Testis (tissue), 2 donors: Measurements from ENCODE around the gene ANAPC2.
A peak's percentile ranks its signal among the peaks of the same experiment; 100 is the strongest.

Experiments used
- POLR2A ChIP-seq: fragments of 450-650 bp; IDR thresholded peaks from one replicate; pipeline ENCODE4 v1.6.1; 2017; ENCODE audit warnings: antibody characterized with exemption, mild to moderate bottlenecking, moderate library complexity
- TF ChIP-seq, protein P1 (sequence below), 3 experiments: fragments of 450-650 bp in 2 of 3; fragments of 200-600 bp in 1 of 3; sonication (generic) in 1 of 3; IDR thresholded peaks; one replicate each; pipeline ENCODE4 v1.5.1; 2016 to 2019; ENCODE audit warnings: antibody characterized with exemption in 3 of 3, mild to moderate bottlenecking in 2 of 3, moderate library complexity in 1 of 3

DNA sequence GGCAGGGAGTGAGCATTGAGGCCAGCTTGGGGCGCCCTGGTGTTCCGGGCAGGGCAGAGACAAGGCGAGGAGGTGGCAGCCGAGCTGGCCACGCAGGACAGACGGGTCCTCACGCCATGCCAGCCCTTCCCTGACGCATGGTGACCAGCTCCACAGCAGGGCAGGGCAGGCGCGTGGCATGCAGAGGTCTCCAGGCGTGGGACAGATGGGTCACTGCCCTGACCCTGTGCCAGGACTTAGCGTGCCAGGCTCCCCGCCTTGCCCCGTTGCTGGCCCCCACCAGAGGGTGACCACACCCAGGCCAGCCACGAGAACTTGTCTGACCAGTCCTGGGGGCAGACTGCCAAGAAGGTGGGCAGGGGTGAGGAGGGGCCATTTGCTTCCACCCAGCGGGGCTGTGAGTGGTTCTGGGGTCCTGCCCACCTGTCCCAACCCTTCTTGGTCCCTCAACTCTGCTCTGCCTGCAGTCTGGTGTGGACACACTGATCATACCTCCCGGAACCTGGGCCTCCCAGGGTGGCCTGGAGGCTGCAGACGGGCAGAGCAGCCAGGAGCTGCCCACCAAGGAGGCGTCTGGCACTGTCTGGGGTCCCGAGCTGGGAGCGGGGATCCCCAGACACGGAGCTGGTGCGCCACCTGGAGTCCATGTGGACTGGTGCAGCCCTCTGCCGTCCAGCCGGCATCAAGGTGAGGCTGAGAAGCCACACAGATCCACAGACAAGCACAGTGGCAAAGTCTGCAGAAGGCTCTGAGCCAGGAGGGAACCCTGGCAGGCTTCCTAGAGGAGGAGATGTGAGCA, 38.9 kb upstream of the ANAPC2 start, which contains the start of gene RNF224:
- TF ChIP-seq, protein P1, sequence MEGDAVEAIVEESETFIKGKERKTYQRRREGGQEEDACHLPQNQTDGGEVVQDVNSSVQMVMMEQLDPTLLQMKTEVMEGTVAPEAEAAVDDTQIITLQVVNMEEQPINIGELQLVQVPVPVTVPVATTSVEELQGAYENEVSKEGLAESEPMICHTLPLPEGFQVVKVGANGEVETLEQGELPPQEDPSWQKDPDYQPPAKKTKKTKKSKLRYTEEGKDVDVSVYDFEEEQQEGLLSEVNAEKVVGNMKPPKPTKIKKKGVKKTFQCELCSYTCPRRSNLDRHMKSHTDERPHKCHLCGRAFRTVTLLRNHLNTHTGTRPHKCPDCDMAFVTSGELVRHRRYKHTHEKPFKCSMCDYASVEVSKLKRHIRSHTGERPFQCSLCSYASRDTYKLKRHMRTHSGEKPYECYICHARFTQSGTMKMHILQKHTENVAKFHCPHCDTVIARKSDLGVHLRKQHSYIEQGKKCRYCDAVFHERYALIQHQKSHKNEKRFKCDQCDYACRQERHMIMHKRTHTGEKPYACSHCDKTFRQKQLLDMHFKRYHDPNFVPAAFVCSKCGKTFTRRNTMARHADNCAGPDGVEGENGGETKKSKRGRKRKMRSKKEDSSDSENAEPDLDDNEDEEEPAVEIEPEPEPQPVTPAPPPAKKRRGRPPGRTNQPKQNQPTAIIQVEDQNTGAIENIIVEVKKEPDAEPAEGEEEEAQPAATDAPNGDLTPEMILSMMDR (IDR thresholded peaks at IDR 0.05): peak; percentile 80 to 88 (median 80)
- TF ChIP-seq POLR2A: no peak
